ENCODE data around the gene CRYGC.

CRYGC gene

DNA sequence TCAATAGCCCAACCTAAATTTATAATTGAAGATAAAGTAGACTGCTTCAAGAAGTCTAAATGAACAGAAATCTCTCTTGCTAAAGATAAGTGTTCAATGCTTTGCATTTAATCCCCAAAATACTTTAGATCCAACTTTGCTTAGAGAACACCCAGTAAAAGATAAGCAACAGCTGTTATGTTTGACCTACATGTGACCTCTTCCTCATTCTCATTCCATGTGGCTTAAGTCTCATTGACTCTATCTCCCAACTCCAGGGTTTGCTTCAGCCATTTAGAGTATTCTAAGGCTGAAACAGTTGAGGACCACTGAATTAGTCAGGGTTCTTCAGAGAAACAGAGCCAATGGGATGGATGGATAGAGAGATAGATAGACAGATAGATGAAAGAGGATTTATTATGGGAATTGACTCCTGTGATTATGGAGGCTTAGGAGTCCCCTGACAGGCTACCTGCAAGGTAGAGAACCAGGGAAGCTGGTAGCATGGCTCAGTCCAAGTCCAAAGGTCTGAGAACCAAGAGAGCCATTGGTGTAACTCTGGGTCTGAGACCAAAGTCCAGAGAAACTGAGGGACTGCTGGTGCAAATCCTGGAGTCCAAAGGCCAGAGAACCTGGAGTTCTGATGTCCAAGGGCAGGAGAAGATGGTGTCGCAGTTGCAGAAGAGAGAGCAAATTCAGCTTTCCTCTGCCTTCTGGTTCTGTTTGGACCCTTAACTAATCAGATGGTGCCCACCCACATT lies 37.4 kb downstream of the CRYGC start:
- no peak for DNase-seq

DNA sequence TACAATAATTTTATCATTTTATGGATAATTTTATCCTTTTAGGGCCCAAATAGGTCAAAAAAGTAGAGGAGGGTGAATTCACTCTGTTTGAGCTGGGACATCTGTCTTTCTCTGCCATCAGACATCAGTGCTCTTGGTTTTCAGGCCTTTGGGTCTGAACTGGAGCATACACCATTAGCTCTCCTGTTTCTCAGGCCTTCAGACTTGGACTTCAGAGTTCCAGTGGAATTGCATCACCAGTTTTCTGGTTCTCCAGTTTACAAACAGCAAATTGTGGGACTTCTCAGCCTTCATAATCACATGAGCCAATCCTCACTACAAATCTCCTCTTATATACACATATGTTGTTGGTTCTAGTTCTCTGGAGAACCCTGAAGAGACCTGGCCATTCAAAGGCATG lies 39.2 kb downstream of the CRYGC start:
- no peak for DNase-seq

DNA sequence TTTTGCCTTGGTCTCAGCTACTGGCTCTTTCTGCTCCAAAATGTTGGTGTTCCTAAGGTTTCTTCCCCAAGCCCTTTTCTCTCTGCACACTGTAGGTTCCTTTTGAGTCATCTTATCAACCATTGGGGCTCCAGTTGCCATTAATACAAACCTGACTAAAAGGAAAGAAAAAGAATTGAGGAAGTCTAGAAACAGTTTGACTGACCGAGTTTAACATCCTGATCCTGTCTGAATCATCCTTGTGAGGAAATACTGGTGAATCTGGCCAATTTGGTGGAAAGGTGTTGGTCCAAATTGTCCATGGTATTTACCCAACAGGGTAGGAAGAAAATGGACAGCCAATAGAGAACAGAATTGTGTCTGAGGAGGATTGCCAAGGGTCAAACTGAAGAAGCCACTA lies 43.6 kb downstream of the CRYGC start:
- no peak for DNase-seq

DNA sequence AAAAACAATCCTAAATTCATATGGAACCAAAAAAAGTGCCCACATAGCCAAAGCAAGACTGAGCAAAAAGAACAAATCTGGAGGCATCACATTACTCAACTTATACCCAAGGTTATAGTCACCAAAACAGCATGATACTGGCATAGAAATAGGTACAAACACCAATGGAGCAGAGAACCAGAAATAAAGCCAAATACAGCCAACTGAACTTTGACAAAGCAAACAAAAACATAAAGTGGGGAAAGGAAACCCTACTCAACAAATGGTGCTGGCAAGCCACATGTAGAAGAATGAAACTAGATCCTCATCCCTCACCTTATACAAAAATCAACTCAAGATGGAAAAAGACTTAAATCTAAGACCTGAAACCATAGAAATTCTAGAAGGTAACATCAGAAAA lies 45.8 kb downstream of the CRYGC start:
- DNase-seq: no peak
